Activated CD8-positive, alpha-beta memory T cell treated with anti-CD3 and anti-CD28 coated beads for 36 hours (primary cell): Measurements from ENCODE around the gene NT5C1A. TPM values are rescaled to one million over a fixed set of nuclear protein-coding genes. Genes with fewer than 3 reads are reported as not detected.

Experiments
- CTCF ChIA-PET: fragments of 350-600 bp; sonication (Branson Sonifier 250); formaldehyde crosslinking; loops from one replicate; lab custom pipeline; 2021; ENCODE audit warnings: antibody characterized with exemption; lab: Charles Lee
- POLR2A ChIA-PET: fragments of 350-600 bp; sonication (Branson Sonifier 250); formaldehyde crosslinking; loops from one replicate; lab custom pipeline; 2021; ENCODE audit warnings: antibody characterized with exemption; lab: Charles Lee
- total RNA-seq, 2 experiments: library from RNA; stranded (reverse); gene quantifications; one replicate each; pipeline ENCODE4 v1.2.3, GENCODE V29; 2021

Gene NT5C1A
- total RNA-seq, result not detected

DNA sequence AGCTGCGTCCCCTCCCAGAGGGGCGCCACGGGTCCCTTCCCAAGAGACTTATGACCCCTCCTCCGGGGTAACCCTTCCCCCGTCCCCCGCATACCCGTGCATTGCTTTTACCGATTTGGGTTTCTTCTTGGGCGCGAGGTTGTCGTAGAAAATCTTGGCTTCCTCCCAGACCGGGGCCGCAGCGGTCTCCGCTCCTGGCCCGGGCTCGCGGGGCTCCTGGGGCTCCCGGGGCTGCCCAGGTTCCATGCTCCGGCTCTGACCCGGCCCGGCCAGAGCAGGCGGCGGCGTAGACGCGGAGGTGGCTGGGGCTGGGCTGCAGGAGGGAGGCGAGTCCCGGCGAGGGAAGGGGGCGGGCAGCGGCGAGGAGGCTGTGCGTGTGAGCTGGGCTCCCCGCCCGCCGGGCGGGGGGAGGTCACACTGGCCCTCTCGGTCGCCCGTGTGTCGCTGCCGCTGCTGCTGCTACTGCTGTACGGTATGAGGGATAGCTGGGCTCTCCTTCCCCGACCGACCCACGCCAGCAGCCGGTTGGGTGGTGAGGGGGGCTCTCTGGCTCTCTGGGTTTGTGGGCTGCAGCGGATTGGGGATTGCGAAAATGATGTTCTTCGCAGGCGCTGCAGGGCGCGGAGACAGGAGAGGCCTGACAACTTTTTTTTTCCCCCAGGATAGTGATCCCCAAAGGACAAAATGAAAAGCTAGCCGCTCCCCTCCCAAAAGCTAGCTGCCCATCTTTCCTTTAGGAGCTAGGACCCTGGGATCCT is at the start of gene NT5C1A:
Gene NT5C1A, minus strand, starts transcription at position 315 of the 758 bp plus-strand sequence. Its CDS starts 69 bp downstream, at position 246.
- ChIA-PET CTCF (interaction anchor here (0.6 to 9.7 kb wide), 12 partner anchors 9 to 131 kb away, joined by 3 to 85 read pairs (median 4); partner anchors contain the start of genes HEYL and HPCAL4), POLR2A (interaction anchor here (0.8 kb wide), 1 partner anchor 20 kb away, joined by 5 read pairs; the partner anchor contains the start of gene HPCAL4)

DNA sequence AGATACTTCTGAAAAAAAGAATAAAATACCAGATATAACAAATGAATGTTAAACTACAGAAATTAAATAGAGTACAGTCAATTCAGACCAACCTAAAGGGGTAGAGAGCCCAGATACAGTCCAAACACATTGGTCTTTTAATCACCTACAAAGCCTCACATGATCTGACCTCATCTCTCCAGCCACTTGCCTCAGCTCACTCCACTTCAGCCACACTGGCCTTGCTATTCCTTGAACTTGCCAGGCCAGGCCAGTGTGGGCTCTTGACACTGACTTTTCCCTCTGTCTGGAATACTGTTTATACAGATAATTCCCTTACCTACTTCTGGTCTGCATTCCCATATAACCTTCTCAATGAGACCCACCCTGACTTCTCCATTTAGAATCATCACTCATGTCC is 49.8 kb upstream of the NT5C1A start:
- ChIA-PET CTCF (interaction anchor here (1.2 kb wide), 1 partner anchor 11 kb away, joined by 3 read pairs; no protein-coding TSS in a partner anchor), POLR2A (no interaction called here)

DNA sequence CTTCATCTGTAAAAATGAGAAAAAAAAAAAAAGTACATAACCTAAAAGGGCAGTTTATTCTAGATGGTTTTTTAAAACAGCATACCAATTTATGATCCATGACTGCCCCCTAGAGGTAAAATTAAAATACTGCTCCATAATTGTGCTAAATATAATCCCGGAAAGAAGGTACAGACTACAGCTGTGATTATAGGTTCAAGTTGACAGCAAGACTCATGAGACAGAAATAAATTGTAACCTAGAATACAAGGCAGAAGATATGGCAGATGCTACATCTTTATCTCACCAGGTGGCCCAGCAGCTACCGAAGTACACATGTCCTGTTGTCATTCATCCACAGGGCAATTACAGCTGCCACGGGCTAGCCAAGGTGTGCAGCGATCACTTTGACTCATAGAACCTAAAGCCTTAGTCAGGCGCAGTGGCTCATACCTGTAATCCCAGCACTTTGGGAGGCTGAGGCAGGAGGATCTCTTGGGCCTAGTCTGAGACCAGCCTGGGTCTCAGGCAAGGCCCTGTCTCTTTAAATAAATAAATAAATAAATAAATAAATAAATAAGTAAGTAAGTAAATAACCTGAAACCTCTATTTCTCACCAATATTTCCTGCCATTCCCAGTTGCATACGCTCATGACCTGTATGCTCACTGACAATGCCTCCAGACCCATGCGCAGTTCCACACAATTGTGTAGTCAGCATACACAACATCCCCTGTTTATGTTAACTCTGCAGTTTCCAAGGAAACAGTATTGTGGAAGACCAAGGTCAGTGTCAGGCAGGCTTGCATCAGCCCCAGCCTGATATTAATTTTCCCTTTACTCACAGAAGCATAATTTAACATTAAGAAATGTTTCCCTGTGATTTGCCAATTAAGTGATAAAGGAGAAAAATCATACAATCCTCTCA is 48.4 kb upstream of the NT5C1A start:
- ChIA-PET CTCF (interaction anchor here (0.6 to 2.2 kb wide), 15 partner anchors 14 to 623 kb away, joined by 3 to 15 read pairs (median 3); partner anchors contain the start of genes HEYL and HPCAL4), POLR2A (no interaction called here)

DNA sequence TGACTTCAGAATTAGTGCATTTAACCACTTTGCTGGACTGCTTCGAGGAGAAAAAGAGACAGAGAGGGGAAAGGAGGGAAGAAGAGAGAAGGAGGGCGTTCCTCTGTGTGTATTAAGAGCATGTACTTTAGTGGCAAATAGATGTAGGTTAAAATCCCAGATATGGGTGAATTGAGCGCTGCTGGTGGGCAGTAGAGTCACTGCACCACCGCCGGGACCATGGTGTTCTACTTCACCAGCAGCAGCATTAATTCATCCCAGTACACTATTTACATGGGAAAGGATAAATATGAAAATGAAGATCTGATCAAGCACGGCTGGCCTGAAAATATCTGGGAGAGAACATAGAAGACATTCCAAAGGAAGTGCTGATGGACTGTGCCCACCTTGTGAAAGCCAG is 45.9 kb upstream of the NT5C1A start:
- ChIA-PET POLR2A (no interaction called here), CTCF (interaction anchor here (1.5 kb wide), 1 partner anchor 111 kb away, joined by 7 read pairs; no protein-coding TSS in a partner anchor)

DNA sequence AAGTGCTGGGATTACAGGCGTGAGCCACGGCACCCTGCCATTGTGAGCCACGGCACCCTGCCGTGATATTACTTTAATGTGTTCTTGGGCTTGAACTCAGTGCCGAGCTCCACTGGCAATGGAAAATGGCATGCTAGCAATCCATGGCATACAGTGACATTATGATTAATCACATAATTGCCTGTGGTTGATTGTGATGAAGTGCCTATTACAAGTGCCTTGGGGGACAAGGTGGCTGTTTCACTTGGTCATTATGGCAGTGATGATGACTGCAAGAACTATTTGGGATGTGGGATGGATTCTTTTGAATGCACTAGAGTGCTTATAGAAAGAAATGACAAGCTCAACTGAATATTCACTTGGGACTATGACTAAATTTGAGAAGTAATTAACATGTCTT is 41.6 kb upstream of the NT5C1A start:
- ChIA-PET POLR2A (no interaction called here), CTCF (interaction anchor here (0.7 to 1.2 kb wide), 2 partner anchors 56 to 322 kb away, joined by 3 to 4 read pairs; no protein-coding TSS in a partner anchor)

DNA sequence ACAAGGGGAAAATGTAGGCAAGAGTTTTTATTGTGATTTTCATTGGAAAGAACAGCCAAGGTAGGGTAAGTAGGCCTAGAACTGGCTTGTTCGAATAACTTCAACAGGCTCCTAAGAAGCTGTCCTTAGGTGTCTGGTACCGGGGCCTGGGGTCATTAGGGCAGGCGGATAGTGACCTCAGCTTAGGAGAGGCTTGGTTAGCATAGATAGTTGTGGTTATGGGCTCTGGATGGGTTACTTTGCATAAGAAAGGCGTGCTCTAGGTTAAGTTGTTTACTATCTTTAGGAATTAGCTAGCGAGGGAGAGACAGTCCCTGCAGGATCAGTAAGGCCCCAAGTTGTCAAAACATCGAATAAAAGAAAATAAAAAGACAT is 40.0 kb upstream of the NT5C1A start:
- CTCF ChIA-PET, result no interaction called here
- POLR2A ChIA-PET, result no interaction called here

DNA sequence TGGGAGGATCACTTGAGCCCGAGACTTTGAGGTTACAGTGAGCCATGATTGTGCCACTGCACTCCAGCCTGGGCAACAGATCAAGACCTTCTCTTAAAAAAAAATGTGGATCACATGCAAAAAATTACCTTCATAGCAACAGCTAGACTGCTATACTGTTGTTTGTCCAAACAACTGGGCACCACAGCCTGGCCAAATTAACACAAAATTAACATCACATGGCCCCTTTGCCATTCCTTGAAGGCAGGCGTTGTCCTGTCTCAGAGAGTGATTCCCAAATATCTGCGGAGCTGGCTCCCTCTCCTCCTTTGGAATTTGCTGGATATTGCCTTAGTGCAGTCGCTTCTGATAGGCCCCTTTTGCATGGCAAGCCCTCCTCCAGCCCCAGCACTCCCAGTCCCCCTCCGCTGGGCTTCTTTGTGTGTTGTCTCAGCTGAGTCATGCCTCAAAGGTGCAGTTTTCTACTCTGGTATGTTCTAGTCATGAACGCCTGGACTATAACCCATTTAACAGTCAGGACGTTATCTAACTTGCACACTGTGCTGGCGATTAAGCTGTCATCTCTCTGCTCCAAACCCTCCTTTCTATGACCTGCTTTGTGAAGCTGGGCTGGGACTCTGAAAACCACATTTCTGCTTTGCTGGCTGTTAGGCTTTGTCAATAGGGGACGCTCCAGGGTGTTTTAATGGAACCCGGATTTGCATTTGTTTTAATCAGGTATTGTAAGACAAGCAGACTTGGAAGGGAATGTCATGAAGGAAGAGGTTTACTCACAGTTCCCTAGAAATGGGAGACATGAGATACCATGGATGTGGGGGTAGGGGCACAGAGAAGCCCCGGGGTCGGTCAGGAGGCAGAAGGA is 39.4 kb upstream of the NT5C1A start:
- CTCF ChIA-PET, result interaction anchor here (0.5 to 1.3 kb wide), 3 partner anchors 11 to 105 kb away, joined by 3 to 4 read pairs (median 4); no protein-coding TSS in a partner anchor

DNA sequence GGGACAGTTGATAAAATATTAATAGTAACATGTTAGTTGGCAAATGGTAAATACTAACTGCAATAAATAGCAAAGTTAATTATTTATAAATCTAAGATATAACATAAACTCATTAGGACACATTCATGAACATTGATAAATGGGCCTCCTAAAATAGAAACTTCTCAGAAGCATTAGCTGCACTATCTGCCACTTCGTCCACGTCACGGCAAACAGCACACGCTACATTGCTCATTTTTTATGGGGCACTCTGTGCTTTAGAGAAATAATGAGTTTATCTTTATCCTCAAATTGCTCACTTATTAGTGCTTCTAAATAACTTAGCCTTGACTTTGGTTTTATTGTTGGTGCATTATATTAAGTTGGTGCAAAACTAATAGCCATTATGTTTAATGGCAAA is 35.6 kb upstream of the NT5C1A start:
- CTCF ChIA-PET, result no interaction called here
- POLR2A ChIA-PET, result no interaction called here

More for the DNA sequence above, 39.4 kb upstream of the NT5C1A start:
- POLR2A ChIA-PET, result no interaction called here

DNA sequence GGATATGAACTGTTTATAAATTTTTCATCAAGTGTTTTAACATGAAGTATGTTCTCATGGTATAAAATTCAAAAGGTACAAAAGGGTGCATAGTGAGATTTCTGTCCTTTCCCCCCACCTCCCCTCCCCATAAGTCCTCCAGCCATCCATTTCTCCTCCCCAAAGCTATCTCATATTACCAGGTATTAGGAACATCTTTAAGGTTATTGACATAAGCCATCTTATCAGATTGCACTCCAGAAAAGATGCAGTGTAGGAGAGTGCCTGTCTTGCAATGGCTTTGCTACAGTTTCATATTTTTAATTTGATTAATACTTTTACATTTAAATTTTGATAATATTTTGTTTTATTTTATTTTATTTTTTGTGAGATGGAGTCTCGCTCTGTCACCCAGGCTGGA is 32.9 kb upstream of the NT5C1A start:
- POLR2A ChIA-PET, result no interaction called here
- CTCF ChIA-PET, result no interaction called here

DNA sequence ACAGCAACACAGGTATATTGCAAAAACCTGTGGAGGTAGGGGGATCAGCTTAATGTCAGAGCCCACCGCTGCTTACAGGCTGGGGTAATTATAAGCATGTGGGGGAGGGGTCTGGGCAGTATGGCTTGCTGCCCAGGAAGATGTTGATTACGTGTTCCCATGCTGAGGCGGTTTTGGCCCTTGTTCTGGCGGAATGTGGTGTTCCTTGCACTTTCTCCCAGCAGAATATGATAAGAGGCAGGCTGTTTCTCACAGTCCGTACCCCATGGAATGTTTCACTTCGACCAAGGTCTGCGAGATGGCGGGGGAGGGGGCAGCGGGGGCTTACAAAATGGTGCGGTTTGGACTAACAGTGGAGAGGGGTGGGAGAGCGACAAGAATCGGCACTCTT is 29.1 kb upstream of the NT5C1A start:
- POLR2A ChIA-PET, result no interaction called here

DNA sequence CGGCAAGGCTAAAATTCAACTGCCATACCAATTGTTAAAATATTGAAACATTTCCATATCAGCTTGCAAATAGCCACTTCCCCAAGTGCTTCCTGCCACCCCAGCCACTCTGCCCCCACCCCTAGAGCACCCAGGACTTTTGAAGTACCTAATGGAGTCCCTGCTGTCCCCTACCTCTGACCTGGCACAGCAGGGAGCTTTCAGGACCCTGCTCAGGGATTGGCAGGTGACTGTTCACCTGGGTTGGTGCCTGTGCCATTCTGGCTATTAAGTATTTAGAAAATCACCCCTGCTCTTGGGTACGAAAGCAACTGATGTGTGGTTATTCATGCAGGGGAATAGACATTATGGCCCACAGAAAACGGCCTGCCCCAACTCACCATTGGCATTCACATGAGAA is 28.4 kb upstream of the NT5C1A start:
- ChIA-PET POLR2A (no interaction called here), CTCF (interaction anchor here (1.1 kb wide), 1 partner anchor 42 kb away, joined by 3 read pairs; no protein-coding TSS in a partner anchor)

More for the DNA sequence above, 29.1 kb upstream of the NT5C1A start:
- CTCF ChIA-PET, result interaction anchor here (0.6 to 0.9 kb wide), 2 partner anchors 19 to 30 kb away, joined by 3 read pairs; no protein-coding TSS in a partner anchor

DNA sequence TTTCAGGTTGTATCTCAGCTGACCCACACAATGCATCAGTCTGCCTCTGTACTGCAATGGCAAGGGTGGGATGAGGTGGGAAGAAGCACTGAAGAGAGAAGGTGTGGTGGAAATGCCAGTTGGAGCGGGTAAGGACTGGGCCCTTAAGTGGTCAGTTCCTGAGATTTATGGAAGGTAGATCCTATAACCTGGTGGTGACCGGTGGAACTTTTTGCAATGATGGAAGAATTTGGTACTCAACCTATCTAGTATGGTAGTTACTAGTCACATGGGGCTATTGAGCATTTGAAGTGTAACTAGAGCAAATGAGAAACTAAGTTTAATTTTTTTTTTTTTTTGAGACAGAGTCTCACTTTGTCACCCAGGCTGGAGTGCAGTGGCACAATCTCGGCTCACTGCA is 27.5 kb upstream of the NT5C1A start:
- ChIA-PET CTCF (interaction anchor here (0.7 kb wide), 1 partner anchor 35 kb away, joined by 4 read pairs; no protein-coding TSS in a partner anchor), POLR2A (no interaction called here)

DNA sequence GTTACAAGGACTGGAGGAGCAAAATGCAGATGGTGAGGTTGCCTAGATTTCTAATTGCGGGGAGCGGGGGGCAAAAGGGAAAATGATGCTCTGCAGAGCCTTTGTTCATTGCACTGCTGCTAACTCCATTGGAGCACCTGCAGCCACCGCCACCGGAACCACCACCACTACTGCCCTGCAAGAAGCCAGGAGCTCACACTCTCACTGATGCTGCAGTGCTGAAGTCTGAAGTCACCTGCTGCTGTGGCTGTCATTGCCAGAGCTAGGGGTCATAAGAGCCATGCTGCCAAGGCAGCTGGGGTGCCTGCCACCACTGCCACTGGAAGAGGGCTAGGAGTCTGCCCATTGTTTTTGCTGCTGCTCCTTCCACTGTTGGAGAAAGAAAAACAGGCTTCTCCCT is 26.7 kb upstream of the NT5C1A start:
- POLR2A ChIA-PET, result no interaction called here

DNA sequence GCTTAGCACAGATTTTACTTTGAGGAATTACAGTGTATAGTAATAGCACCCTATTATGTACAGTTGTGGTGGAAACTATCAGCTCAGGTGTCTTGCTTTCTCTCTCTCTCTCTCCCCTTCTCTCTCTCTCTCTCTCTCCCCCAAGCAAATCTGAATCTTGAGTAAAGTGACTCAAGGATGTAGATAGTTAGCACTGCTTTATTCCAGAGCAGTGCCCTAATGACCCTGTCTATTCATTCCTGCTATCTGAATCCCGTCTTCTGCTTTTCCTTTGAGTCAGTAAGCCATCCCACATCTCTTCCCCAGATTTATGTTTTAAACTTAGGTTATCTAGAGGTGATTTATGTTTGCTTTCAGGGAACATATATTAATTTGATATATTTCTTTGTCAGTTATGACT is 24.5 kb upstream of the NT5C1A start:
- ChIA-PET CTCF (no interaction called here), POLR2A (no interaction called here)

More for the DNA sequence above, 26.7 kb upstream of the NT5C1A start:
- CTCF ChIA-PET, result no interaction called here

DNA sequence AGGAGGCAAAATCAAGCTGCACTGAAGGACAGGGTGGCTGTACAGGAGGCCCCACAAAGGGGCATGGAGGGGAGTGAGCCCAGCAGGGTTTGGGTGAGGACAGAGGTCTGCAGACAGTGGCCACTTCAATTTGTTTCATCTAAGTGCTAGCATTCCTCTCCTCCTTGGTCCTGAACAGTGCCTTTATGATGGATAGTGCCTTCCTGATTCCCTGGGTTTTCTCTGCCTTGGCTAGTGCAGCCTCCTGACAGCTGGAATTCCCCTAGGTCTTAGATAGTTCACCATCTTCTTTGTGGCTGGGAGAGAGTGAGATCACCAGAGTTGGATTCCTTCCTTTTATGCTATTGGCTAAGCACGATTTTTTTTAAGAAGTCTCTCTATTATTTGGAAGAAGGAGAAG is 23.1 kb upstream of the NT5C1A start:
- ChIA-PET POLR2A (no interaction called here), CTCF (interaction anchor here (1.1 to 1.4 kb wide), 2 partner anchors 15 to 88 kb away, joined by 3 read pairs; no protein-coding TSS in a partner anchor)

DNA sequence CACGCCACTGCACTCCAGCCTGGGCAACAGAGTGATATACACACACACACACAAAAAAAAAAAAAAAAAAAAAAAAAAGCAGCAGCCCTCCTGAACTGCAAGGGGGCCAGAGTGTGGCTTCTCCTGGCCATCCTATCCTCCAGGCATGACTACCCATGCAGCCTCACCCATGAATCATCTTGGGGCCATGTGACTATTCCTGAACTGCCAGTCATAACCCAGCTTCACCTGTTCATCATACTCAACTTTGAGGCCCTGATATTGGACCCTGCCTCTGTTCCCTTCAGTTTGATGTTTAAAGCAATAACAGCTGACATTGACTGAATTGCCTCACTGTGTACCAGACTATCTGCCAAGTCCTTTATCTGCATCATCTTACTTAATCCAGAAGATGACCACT is 22.1 kb upstream of the NT5C1A start:
- POLR2A ChIA-PET, result no interaction called here
- CTCF ChIA-PET, result interaction anchor here (1.1 to 1.4 kb wide), 2 partner anchors 14 to 87 kb away, joined by 3 read pairs; no protein-coding TSS in a partner anchor

DNA sequence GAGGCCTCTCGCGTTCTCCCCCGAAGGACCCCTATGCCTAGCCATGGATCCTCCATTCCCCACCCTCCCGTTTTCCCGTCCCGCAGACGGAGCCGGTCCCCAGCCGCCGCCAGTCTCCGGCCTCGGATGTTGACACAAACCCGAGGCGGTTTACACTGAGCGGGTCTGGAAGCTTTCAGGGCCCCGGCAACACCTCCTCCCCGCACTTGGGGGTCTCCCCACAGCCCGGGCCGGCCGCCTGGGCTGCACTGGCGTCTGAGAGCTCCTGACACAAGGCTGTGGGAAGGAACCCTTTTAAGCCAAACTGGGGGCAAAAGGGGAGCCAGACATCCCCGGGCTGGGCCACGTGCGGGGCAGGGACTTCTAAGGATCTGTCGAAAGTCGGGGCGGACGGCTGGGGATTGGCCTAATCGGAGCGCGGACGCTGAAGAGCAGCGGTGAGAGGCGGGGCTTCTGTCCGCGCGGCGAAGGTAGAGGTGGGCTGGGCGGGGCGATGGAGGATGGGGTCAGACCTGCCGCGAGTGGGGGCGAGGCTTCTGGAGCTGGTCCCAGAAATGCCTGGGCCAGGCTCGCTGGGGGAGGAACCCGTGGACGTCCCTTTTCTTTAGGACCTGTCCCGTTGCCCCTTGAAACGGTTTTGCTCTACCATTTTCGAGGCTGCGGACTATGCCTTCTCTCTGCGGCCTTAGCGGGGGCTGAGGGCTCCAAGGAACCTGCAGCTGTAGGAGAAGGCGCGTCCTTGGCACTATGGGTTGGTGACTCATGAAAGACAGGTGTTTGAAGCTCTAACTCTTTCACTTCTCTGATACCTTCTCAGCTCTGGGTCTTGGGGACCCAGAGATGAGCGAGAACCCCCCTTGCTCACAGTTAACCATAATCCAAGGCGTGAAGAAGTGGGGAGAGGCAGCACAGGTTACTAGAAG is 20.5 kb upstream of the NT5C1A start:
- CTCF ChIA-PET, result interaction anchor here (1.5 to 2.3 kb wide), 3 partner anchors 20 to 86 kb away, joined by 5 to 9 read pairs (median 8); partner anchors contain the start of gene NT5C1A
- POLR2A ChIA-PET, result interaction anchor here (0.6 to 1.6 kb wide), 2 partner anchors 11 to 21 kb away, joined by 5 to 6 read pairs; partner anchors contain the start of gene NT5C1A
